NB4 (cell line): ENCODE data around the gene PRR4.

Source experiments
- DNase-seq: peaks from one replicate; pipeline ENCODE4 v3.0.0; 2010; ENCODE audit warnings: low read depth
- H3K4me3 ChIP-seq: one replicate; pipeline ENCODE4 v1.5.1; 2011; ENCODE audit warnings: mild to moderate bottlenecking, low read depth, low read length, moderate library complexity
- MYC ChIP-seq: IDR thresholded peaks from 2 replicates; pipeline ENCODE4 v1.6.1; 2011; ENCODE audit warnings: low read depth, low read length
- POLR2A ChIP-seq: IDR thresholded peaks from 2 replicates; pipeline ENCODE4 v1.6.1; 2011; ENCODE audit warnings: mild to moderate bottlenecking; ENCODE audit not compliant: insufficient read length; ENCODE audit errors: extremely low read depth
- TF ChIP-seq, protein P1 (sequence below): IDR thresholded peaks from 2 replicates; pipeline ENCODE4 v1.6.1; 2011; ENCODE audit warnings: low read depth, low read length
- TF ChIP-seq, protein P2 (sequence below): IDR thresholded peaks from one replicate; pipeline ENCODE4 v1.5.1; 2012; ENCODE audit warnings: low read depth, low read length

Gene PRR4, protein sequence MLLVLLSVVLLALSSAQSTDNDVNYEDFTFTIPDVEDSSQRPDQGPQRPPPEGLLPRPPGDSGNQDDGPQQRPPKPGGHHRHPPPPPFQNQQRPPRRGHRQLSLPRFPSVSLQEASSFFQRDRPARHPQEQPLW

DNA sequence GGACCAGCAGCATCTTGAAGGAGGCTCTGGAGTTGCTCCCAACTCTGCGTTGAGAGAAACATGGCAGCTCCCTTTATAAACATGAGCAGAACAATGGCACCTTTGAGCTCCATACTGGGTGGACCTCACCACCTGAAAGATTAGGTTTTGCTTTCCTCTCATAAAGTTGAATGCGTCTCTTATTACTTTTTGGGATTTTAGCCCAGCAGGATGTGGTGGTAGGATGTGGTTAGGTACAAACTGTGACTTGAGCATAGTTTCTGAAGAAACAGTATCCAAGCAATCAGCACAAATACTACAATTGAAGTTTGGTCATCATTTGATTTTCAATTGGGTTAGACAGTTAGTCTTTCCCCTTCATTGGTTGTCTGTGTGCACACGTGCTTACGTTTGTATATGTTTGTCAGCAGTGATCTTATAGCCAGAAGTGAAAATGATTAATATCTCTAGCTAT is at the start of gene PRR4:
Gene PRR4, minus strand, starts transcription at position 51 of the 454 bp plus-strand sequence. Its CDS starts 38 bp downstream, at position 13.
- H3K4me3 ChIP-seq: no peak within 1 kb of the TSS
- TF ChIP-seq POLR2A: no peak
- TF ChIP-seq, protein P1, sequence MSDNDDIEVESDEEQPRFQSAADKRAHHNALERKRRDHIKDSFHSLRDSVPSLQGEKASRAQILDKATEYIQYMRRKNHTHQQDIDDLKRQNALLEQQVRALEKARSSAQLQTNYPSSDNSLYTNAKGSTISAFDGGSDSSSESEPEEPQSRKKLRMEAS: no peak
- no peak for TF ChIP-seq MYC
- TF ChIP-seq, protein P2, sequence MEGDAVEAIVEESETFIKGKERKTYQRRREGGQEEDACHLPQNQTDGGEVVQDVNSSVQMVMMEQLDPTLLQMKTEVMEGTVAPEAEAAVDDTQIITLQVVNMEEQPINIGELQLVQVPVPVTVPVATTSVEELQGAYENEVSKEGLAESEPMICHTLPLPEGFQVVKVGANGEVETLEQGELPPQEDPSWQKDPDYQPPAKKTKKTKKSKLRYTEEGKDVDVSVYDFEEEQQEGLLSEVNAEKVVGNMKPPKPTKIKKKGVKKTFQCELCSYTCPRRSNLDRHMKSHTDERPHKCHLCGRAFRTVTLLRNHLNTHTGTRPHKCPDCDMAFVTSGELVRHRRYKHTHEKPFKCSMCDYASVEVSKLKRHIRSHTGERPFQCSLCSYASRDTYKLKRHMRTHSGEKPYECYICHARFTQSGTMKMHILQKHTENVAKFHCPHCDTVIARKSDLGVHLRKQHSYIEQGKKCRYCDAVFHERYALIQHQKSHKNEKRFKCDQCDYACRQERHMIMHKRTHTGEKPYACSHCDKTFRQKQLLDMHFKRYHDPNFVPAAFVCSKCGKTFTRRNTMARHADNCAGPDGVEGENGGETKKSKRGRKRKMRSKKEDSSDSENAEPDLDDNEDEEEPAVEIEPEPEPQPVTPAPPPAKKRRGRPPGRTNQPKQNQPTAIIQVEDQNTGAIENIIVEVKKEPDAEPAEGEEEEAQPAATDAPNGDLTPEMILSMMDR: no peak
- DNase-seq: no peak

DNA sequence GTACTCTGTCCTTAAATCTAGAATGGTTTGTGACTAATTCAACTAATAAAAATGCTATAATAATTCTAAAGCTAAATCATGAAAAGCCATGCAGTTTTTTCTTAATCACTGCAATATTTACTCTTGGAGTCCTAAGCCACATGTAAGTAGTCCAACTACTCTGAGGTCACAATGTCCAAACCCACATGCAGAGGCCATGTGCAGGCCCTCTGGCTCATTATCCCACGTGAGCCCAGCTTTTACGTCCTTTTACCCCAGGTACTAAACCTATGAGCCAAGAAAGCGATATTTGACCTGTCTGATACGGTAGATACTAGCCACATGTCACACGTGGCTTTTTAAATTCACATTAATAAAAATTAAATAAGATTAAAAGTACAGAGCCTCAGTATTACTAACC is 47.6 kb upstream of the PRR4 start:
- H3K4me3 ChIP-seq: no peak overlapping the region
- no peak for TF ChIP-seq POLR2A
- TF ChIP-seq, protein P2: no peak
- TF ChIP-seq, protein P1: no peak
- TF ChIP-seq MYC: no peak
- DNase-seq: no peak

DNA sequence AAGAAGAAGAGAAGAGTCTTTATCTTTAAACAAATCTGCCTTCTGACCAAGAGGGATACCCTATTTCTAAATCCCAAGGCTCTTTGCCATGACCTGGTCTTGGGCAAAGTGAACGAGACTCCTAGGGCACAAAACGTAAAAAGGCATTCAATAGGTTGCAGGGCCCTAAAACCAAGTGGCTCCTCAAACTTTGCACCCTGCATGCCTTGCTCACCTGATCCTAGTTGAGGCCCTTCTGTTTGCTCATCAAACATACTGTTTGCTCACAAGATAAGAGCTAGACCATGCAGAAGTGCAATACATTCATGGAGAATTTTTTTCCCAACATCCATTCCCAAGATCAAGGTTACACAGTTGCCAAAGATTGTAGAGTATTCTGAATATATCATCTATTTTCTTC is 42.7 kb upstream of the PRR4 start:
- no peak for DNase-seq
- TF ChIP-seq POLR2A: no peak
- TF ChIP-seq, protein P1: no peak
- no peak for TF ChIP-seq MYC
- TF ChIP-seq, protein P2: no peak
- no peak overlapping the region for H3K4me3 ChIP-seq

DNA sequence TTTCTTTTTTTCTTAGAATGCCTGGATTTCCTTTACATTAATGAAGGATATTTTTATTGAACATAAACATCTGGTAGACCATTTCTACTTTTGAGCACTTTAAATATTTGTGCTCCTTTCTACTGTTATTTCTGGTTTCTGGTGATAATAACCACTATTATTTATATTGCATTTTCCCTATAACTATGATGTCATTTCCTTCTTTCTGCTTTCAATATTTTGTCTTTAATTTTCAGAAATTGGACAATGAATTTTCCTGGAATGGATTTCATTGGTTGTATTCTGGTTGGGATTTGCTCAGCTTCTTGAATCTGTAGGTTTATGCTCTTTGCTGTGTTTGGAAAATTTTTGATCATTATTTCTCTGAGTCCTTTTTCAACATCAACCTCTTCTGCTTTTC is 40.0 kb upstream of the PRR4 start:
- TF ChIP-seq POLR2A (no peak), MYC (no peak)
- TF ChIP-seq, protein P2: no peak
- TF ChIP-seq, protein P1: no peak
- H3K4me3 ChIP-seq: no peak overlapping the region
- no peak for DNase-seq

DNA sequence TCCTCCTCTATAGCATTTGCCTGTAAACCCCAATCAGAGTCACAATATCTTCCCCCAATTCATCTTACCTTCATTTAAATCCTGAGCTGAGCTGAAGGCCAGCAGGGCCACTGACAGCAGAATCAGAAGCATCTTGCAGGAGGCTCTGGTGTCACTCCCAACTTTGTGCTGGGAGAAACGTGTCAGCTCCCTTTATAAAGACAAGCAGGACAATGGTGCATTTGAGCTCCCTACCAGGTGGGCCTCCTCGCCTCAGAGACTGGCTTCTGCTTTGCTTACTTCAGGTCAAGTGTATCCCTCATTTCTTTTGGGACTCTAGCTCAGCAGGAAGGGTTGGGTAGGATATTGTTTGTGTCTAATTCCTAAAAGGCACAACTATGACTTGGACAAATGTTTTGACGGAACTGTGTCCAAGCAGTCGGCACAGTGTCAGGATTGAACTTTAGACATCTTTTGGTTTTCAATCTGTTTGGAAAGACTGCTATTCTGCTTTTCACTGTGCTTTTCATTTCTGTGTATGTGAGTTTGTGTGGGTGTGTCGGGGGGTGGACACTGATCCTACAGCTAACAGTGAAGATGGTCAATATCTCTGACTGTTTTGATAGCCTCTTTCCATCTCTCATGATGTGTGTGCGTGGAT is 34.9 kb upstream of the PRR4 start, which contains the start of gene PRH1:
Gene PRH1, minus strand, starts transcription at position 170 of the 640 bp plus-strand sequence. Its CDS starts 38 bp downstream, at position 132.
- TF ChIP-seq MYC (no peak), POLR2A (no peak)
- TF ChIP-seq, protein P1: no peak
- TF ChIP-seq, protein P2: no peak
- DNase-seq: no peak
- H3K4me3 ChIP-seq: no peak within 1 kb of the TSS
